AG04450 (cell line): ENCODE data around the gene KRT83. TPM values are rescaled to one million over a fixed set of nuclear protein-coding genes. Genes with fewer than 3 reads are reported as not detected.

ENCODE experiments used
- CTCF ChIA-PET: fragments of 300-600, 350-600 bp; formaldehyde crosslinking; extraction: SDS; loops from one replicate; lab custom pipeline; 2022; ENCODE audit warnings: antibody characterized with exemption, inconsistent platforms; lab: Charles Lee
- POLR2A ChIA-PET: fragments of 350-600 bp; formaldehyde crosslinking; extraction: SDS; loops from one replicate; lab custom pipeline; 2021; ENCODE audit warnings: antibody characterized with exemption, inconsistent platforms; lab: Yijun Ruan, JAX
- DNase-seq: peaks from one replicate; pipeline ENCODE4 v3.0.0-alpha.2; 2011; ENCODE audit warnings: low read depth, low spot score
- H3K27ac ChIP-seq: one replicate; pipeline ENCODE4 v1.5.1; 2012; ENCODE audit warnings: low read depth, low read length, control low read depth
- H3K27me3 ChIP-seq: one replicate; pipeline ENCODE4 v1.6.0; 2012; ENCODE audit warnings: low read length; ENCODE audit not compliant: control insufficient read depth, insufficient read depth
- H3K4me3 ChIP-seq: 2 replicates; pipeline ENCODE4 v1.5.1; 2011; ENCODE audit warnings: mild to moderate bottlenecking, low read depth, low read length, control low read depth
- H3K9me3 ChIP-seq: 2 replicates; pipeline ENCODE4 v1.5.1; 2012; ENCODE audit warnings: low read length; ENCODE audit not compliant: control insufficient read depth, insufficient read depth
- polyA plus RNA-seq: library from polyadenylated mRNA; depleted of rRNA; stranded (reverse); fragments of >200 nt; gene quantifications from 2 replicates; pipeline ENCODE4 v1.2.3, GENCODE V29; 2011
- TF ChIP-seq, protein P1 (sequence below): IDR thresholded peaks from 2 replicates; pipeline ENCODE4 v1.5.1; 2011; ENCODE audit warnings: low read depth, low read length, control low read depth, inconsistent platforms

KRT83 gene
- polyA plus RNA-seq, 1 experiment, result 0.04 TPM

DNA sequence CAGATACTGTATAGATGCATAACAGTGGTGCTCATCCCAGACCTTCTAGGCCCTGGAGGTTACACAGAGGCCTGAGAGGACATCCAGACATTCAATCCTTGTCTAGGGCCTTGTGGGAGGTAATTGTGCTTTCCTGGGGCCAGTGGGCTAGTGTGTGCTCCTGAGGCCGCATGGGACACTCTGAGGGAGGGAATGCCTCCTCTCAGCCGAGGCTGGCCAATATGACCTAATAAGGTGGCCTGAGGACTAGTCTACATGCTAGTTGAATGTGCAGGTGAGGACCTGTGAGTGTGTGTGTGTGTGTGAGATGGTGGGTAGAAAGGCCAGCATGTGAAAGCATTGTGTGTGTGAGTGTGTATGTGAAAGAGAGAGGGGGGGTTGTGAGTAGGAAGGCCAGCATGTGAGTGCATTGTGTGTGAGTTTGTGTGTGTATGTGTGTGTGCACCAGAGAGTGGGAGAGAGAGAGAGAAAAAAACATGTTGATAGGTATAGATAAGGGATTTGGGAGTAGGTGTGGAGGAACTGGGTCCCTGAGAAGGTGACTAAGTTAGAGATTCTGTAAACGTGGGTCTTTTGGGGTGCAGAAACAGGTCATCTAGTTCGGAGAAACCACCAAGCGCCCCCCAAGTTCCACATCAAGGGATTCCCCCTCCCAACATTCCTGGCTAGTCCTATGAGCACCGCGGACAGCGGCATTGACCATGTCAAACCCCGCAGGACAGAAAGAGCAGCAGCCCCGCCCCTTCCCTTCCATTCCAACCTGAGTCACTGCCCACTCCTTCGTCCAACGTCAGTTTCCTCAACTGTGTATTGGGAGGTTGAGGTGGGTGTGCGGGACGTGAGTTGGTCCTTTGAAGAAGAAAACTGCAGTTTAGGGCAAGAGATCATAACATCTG is 20.2 kb downstream of the KRT83 start:
- TF ChIP-seq, protein P1, sequence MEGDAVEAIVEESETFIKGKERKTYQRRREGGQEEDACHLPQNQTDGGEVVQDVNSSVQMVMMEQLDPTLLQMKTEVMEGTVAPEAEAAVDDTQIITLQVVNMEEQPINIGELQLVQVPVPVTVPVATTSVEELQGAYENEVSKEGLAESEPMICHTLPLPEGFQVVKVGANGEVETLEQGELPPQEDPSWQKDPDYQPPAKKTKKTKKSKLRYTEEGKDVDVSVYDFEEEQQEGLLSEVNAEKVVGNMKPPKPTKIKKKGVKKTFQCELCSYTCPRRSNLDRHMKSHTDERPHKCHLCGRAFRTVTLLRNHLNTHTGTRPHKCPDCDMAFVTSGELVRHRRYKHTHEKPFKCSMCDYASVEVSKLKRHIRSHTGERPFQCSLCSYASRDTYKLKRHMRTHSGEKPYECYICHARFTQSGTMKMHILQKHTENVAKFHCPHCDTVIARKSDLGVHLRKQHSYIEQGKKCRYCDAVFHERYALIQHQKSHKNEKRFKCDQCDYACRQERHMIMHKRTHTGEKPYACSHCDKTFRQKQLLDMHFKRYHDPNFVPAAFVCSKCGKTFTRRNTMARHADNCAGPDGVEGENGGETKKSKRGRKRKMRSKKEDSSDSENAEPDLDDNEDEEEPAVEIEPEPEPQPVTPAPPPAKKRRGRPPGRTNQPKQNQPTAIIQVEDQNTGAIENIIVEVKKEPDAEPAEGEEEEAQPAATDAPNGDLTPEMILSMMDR, result no peak
- ChIA-PET POLR2A (no interaction called here), CTCF (no interaction called here)
- Histone ChIP-seq H3K27ac (no peak overlapping the region), H3K27me3 (peaks cover 12% of the 10 kb centered on the region), H3K9me3 (no peaks in the 10 kb centered on the region), H3K4me3 (no peak overlapping the region)
- DNase-seq, result no peak

DNA sequence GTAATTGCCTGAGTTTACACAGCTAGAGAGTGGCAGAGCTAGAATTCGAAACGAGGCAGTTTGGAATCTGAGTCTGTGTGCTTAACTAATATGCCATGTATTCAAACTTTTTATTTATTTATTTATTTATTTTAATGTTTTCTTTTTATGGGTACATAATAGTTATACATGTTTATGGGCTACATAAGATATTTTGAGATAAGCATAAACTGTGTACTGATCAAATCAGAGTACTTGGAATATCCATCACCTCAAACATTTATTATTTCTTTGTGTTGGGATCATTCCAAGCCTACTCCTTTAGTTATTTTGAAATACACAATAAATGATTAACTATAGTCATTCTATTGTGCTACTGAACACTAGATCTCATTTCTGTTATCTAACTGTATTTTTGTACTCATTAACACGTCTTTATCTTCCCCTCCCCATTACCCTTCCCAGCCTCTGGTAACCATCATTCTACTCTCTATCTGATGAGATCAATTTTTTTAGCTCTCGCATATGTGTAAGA is 22.5 kb downstream of the KRT83 start:
- POLR2A ChIA-PET, result no interaction called here
- H3K4me3 ChIP-seq, result no peak overlapping the region
- H3K27ac ChIP-seq, result no peak overlapping the region
- peaks cover 22% of the 10 kb centered on the region for H3K27me3 ChIP-seq
- TF ChIP-seq, protein P1, result no peak
- no peaks in the 10 kb centered on the region for H3K9me3 ChIP-seq
- no peak for DNase-seq
- CTCF ChIA-PET, result interaction anchor here (0.8 kb wide), 1 partner anchor 581 kb away, joined by 3 read pairs; no protein-coding TSS in a partner anchor

DNA sequence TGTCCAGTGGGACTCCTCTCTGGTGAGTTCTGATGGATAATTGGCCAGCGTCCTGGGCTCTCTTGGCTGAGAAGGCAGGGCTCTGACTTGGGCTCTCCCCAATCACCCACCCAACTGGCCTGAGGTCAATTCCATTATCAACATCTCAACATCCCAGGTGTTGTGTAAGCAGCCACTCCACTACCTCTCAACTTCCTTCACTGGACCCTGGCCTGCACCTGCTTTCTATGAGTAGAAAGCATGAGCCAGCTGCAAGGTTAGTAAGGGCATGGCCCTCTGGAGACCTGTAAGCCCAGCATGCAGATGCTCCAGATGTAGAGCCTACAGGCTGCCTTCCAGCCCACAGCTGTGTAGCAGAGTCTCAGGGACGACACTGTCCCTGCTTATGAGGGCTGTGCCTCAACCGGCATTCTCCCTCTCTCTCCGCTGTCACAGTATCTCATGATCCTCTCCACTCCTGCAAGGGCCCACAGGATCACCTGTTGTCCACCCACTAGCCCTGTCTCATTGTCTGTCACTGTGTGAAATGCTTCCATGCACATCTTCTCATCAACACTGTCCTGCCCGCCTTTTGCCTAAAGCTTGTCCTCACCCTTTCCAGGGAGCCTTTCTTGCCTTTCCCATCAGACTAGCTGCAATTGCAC is 24.5 kb downstream of the KRT83 start:
- Histone ChIP-seq H3K9me3 (no peaks in the 10 kb centered on the region), H3K4me3 (no peak overlapping the region), H3K27me3 (peaks cover 33% of the 10 kb centered on the region), H3K27ac (no peak overlapping the region)
- CTCF ChIA-PET, result interaction anchor here (2.0 kb wide), 1 partner anchor 17 kb away, joined by 7 read pairs; no protein-coding TSS in a partner anchor
- POLR2A ChIA-PET, result no interaction called here
- TF ChIP-seq, protein P1, result no peak
- no peak for DNase-seq

DNA sequence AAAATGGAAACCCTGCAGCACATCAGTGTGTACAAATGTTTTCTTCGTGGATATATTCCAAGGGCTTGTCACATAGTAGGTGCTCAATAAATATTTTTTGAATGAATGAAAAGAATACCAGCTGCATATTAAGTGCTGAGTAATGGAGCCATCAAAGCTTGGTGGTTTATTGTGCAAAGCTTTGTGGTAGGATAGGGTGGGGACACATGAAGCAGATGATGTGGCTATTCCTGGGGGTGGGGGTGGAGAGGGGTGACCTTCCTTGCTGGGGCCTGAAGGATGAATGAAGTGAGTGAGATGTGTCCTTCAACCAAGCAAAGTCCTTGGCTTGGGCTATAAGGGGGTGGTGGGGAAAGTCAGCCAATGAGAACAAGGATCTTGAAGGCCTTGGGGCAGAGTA is 25.5 kb downstream of the KRT83 start:
- DNase-seq, result no peak
- POLR2A ChIA-PET, result interaction anchor here (0.7 kb wide), 1 partner anchor 32 kb away, joined by 4 read pairs; no protein-coding TSS in a partner anchor

More for the DNA sequence above, 25.5 kb downstream of the KRT83 start:
- Histone ChIP-seq H3K4me3 (no peak overlapping the region), H3K9me3 (no peaks in the 10 kb centered on the region), H3K27ac (no peak overlapping the region), H3K27me3 (peaks cover 34% of the 10 kb centered on the region)
- TF ChIP-seq, protein P1, result no peak
- CTCF ChIA-PET, result interaction anchor here (0.8 to 2.8 kb wide), 2 partner anchors 16 to 31 kb away, joined by 3 to 33 read pairs; no protein-coding TSS in a partner anchor
